ENCODE data around the gene FNDC3B. TPM values are rescaled to one million over a fixed set of nuclear protein-coding genes. Genes with fewer than 3 reads are reported as not detected.

The FNDC3B gene
- total and polyA plus RNA-seq, 9 of the 15 experiments (the other 6 are each of a cell fraction or from before 2014, with no cell fraction given), result 7.0 to 35.8 (median 16.2) TPM

GRCh38 chr3:172379372-172379771, 340.0 kb downstream of the FNDC3B start:
- Histone ChIP-seq H3K36me3 (ENCODE audit: control insufficient read depth, insufficient read depth, low read length) (peaks cover 41% of the 10 kb centered on the region), H3K4me1 (replicated peaks in 1 of 2; ENCODE audit: control insufficient read depth in 2 of 2, insufficient read depth in 2 of 2, low read length in 2 of 2) (no peaks in the 10 kb centered on the region), H3K4me3 (no peak overlapping the region), H2AFZ (ENCODE audit: low read depth, low read length) (no peak overlapping the region), H3K79me2 (ENCODE audit: control insufficient read depth, insufficient read depth, low read length) (no peaks in the 10 kb centered on the region), H3K9me3 (replicated peaks; ENCODE audit: control insufficient read depth, insufficient read depth, low read depth, low read length) (no peaks in the 10 kb centered on the region; the same call in 1 of the 2 replicates), H3K9ac (ENCODE audit: insufficient read depth in 1 of 2, low read depth in 2 of 2, low read length in 2 of 2) (no peak overlapping the region), H3K27me3 (ENCODE audit: control insufficient read depth in 2 of 2, insufficient read depth in 2 of 2, low read length in 2 of 2) (no peaks in the 10 kb centered on the region), H4K20me1 (replicated peaks; ENCODE audit: control insufficient read depth, insufficient read depth, low read length) (no peaks in the 10 kb centered on the region), H3K27ac (ENCODE audit: extremely low read depth, low read depth, low read length) (no peak overlapping the region), H3K4me2 (ENCODE audit: insufficient read depth, low read length) (no peak overlapping the region), H3K9me1 (ENCODE audit: control insufficient read depth, insufficient read depth, low read length) (no peaks in the 10 kb centered on the region)
- 84% methylated on average over 2 of the region's 2 CpGs for WGBS (ENCODE audit: insufficient coverage, low coverage, missing lambda C conversion rate)
- no peak for DNase-seq (ENCODE audit: extremely low read depth in 1 of 4, low spot score in 3 of 4)
- no TSS peak for BruUV-seq (replicated peaks)
- in situ Hi-C loops (cut with MboI), result no loop called here
- FAIRE-seq, result no peak
- intact Hi-C loops (cut with micrococcal nuclease), result no loop called here
- ATAC-seq, result no peak
- ChIA-PET POLR2A (interaction anchor here (0.5 to 1.1 kb wide), 2 partner anchors 13 to 15 kb away, joined by 3 to 4 read pairs; no protein-coding TSS in a partner anchor), CTCF (ENCODE audit: low intra/inter-chr PET ratio) (no interaction called here)
- TF ChIP-seq ZNF444 (CRISPR knock-in tag; IDR thresholded peaks at IDR 0.05) (no peak), JUND (IDR thresholded peaks at IDR 0.05; ENCODE audit: borderline replicate concordance, low read depth, low read length) (no peak), JUND (tag; IDR thresholded peaks at IDR 0.05; ENCODE audit: borderline replicate concordance, low read depth, low read length) (no peak), MNT (conservative IDR thresholded peaks at IDR 0.05) (no peak), CLOCK (CRISPR knock-in tag; IDR thresholded peaks at IDR 0.05; ENCODE audit: borderline replicate concordance) (no peak), RHOXF2B (CRISPR knock-in tag; conservative IDR thresholded peaks at IDR 0.05) (no peak), POLR2H (tag; IDR thresholded peaks at IDR 0.05; ENCODE audit: low read depth) (no peak), NR0B1 (IDR thresholded peaks at IDR 0.05; ENCODE audit: partially characterized antibody) (no peak), LARP7 (IDR thresholded peaks at IDR 0.05) (no peak), SPI1 (IDR thresholded peaks at IDR 0.05; ENCODE audit: borderline replicate concordance, low read depth, low read length) (no peak), ZNF75A (CRISPR knock-in tag; IDR thresholded peaks at IDR 0.05) (no peak), XRCC4 (IDR thresholded peaks at IDR 0.05; ENCODE audit: extremely low read depth, insufficient read depth, insufficient read length) (no peak), HNRNPK (IDR thresholded peaks at IDR 0.05; ENCODE audit: low read depth, low read length, poor library complexity, severe bottlenecking) (no peak), NRF1 (conservative IDR thresholded peaks at IDR 0.05 in 1 of 2, IDR thresholded peaks at IDR 0.05 in 1 of 2) (no peak)
- TF ChIP-seq, protein P1, sequence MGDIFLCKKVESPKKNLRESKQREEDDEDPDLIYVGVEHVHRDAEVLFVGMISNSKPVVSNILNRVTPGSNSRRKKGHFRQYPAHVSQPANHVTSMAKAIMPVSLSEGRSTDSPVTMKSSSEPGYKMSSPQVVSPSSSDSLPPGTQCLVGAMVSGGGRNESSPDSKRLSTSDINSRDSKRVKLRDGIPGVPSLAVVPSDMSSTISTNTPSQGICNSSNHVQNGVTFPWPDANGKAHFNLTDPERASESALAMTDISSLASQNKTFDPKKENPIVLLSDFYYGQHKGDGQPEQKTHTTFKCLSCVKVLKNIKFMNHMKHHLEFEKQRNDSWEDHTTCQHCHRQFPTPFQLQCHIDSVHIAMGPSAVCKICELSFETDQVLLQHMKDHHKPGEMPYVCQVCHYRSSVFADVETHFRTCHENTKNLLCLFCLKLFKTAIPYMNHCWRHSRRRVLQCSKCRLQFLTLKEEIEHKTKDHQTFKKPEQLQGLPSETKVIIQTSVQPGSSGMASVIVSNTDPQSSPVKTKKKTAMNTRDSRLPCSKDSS (IDR thresholded peaks at IDR 0.05; ENCODE audit: low read depth, partially characterized antibody), result no peak
